K562 (cell line): ENCODE data around the gene NTRK1. TPM values are rescaled to one million over a fixed set of nuclear protein-coding genes. Genes with fewer than 3 reads are reported as not detected.

Source experiments
- BCL6 ChIP-seq: fragments of 250-450 bp; sonication (Bioruptor Pico); IDR thresholded peaks from 2 replicates; pipeline ENCODE4 v1.4.0; 2020
- BHLHE40 ChIP-seq: IDR thresholded peaks from 2 replicates; pipeline ENCODE4 v1.6.1; 2011; ENCODE audit warnings: low read length, improper control_type of control experiment
- CAMTA2 ChIP-seq: fragments of 250-450 bp; sonication (Bioruptor Pico); conservative IDR thresholded peaks from 2 replicates; pipeline ENCODE4 v1.5.1; 2022
- CCAR2 ChIP-seq: fragments of 200-400 bp; formaldehyde crosslinking; IDR thresholded peaks from 2 replicates; pipeline ENCODE4 v1.6.1; 2017; ENCODE audit warnings: mild to moderate bottlenecking, low read depth, low read length
- HNRNPUL1 ChIP-seq: fragments of 200-400 bp; formaldehyde crosslinking; IDR thresholded peaks from 2 replicates; pipeline ENCODE4 v1.6.1; 2017; ENCODE audit warnings: low read length
- JUNB ChIP-seq: fragments of 450-650 bp; formaldehyde crosslinking; conservative IDR thresholded peaks from 2 replicates; pipeline ENCODE4 v1.4.0; 2020; ENCODE audit warnings: mild to moderate bottlenecking
- KDM5B ChIP-seq: fragments of 200-600 bp; sonication (generic); IDR thresholded peaks from 2 replicates; pipeline ENCODE4 v1.6.1; 2012; ENCODE audit warnings: low read depth, mild to moderate bottlenecking, moderate library complexity, low read length, control low read depth, inconsistent platforms; ENCODE audit not compliant: insufficient replicate concordance
- MAFF ChIP-seq: IDR thresholded peaks from 2 replicates; pipeline ENCODE4 v1.6.1; 2012; ENCODE audit warnings: low read length, improper control_type of control experiment
- NCOR1 ChIP-seq: fragments of 450-650 bp; IDR thresholded peaks from 2 replicates; pipeline ENCODE4 v1.6.1; 2016; ENCODE audit warnings: mild to moderate bottlenecking, moderate library complexity
- NR2C1 ChIP-seq, 2 experiments: fragments of 450-650 bp; IDR thresholded peaks; 2 replicates each; pipeline ENCODE4 v1.6.1; 2017; ENCODE audit warnings: mild to moderate bottlenecking in 2 of 2, antibody characterized with exemption in 1 of 2, inconsistent platforms in 1 of 2, missing compliant biosample characterization in 1 of 2, missing genetic modification characterization in 1 of 2
- OTX1 ChIP-seq: fragments of 450-650 bp; formaldehyde crosslinking; IDR thresholded peaks from 2 replicates; pipeline ENCODE4 v1.4.0; 2022; ENCODE audit warnings: mild to moderate bottlenecking
- POU5F1 ChIP-seq: fragments of 150-350 bp; IDR thresholded peaks from 2 replicates; pipeline ENCODE4 v1.6.1; 2014; ENCODE audit warnings: borderline replicate concordance, low read length, low read depth, mild to moderate bottlenecking; ENCODE audit not compliant: partially characterized antibody
- SAFB ChIP-seq: fragments of 200-400 bp; formaldehyde crosslinking; IDR thresholded peaks from 2 replicates; pipeline ENCODE4 v1.6.1; 2017; ENCODE audit warnings: low read depth, low read length, borderline replicate concordance
- SLC30A9 ChIP-seq: fragments of 250-450 bp; sonication (Bioruptor Pico); IDR thresholded peaks from 2 replicates; pipeline ENCODE4 v1.8.0; 2022; ENCODE audit warnings: mild to moderate bottlenecking, moderate library complexity
- SMAD4 ChIP-seq: fragments of 250-450 bp; sonication (Bioruptor Pico); conservative IDR thresholded peaks from 2 replicates; pipeline ENCODE4 v1.8.0; 2021; ENCODE audit warnings: inconsistent platforms, mild to moderate bottlenecking, moderate library complexity
- STAT5B ChIP-seq: fragments of 250-450 bp; sonication (Bioruptor Pico); IDR thresholded peaks from 2 replicates; pipeline ENCODE4 v1.8.0; 2021; ENCODE audit warnings: mild to moderate bottlenecking, inconsistent platforms
- TSC22D4 ChIP-seq: fragments of 450-650 bp; IDR thresholded peaks from 2 replicates; pipeline ENCODE4 v1.6.1; 2016; ENCODE audit warnings: missing genetic modification characterization, missing biosample characterization, control low read depth
- XRCC3 ChIP-seq: fragments of 450-650 bp; IDR thresholded peaks from 2 replicates; pipeline ENCODE4 v1.6.1; 2017; ENCODE audit warnings: mild to moderate bottlenecking, moderate library complexity
- XRCC5 ChIP-seq: fragments of 200-400 bp; formaldehyde crosslinking; IDR thresholded peaks from 2 replicates; pipeline ENCODE4 v1.6.1; 2017; ENCODE audit warnings: low read depth, mild to moderate bottlenecking, low read length
- ZKSCAN8 ChIP-seq: fragments of 200-800 bp; sonication (Bioruptor generic); IDR thresholded peaks from 2 replicates; pipeline ENCODE4 v1.6.1; 2016; ENCODE audit warnings: missing genetic modification characterization, missing compliant biosample characterization
- ZNF184 ChIP-seq: sonication (generic); formaldehyde crosslinking; IDR thresholded peaks from 2 replicates; pipeline ENCODE4 v1.5.0; 2020; ENCODE audit warnings: missing genetic modification reagents
- ZNF695 ChIP-seq: fragments of 450-650 bp; formaldehyde crosslinking; IDR thresholded peaks from 2 replicates; pipeline ENCODE4 v1.4.0; 2020; ENCODE audit warnings: mild to moderate bottlenecking, moderate library complexity
- ZNF76 ChIP-seq: fragments of 250-450 bp; sonication (Bioruptor Pico); IDR thresholded peaks from 2 replicates; pipeline ENCODE4 v1.4.0; 2020; ENCODE audit warnings: mild to moderate bottlenecking, moderate library complexity, borderline replicate concordance
- polyA plus RNA-seq, 8 experiments: library from polyadenylated mRNA; depleted of rRNA in 4 of 8; stranded (reverse) in 5 of 8; unstranded in 3 of 8; fragments of >200 nt; fragmentation: Nextera tagmentation in 2 of 8; fragmentation: Illumina TruSeq in 1 of 8; extraction: Ambion mirVana in 2 of 8; extraction: Trizol in 1 of 8; gene quantifications; 2 replicates each; pipeline versions ENCODE4 v1.2.1 to v1.2.3, GENCODE V29; 2011 to 2014; ENCODE audit warnings: inconsistent platforms in 1 of 8, missing spikeins in 1 of 8
- total RNA-seq, 7 experiments: library from RNA; depleted of rRNA in 6 of 7; stranded (reverse); fragments of >200 nt in 6 of 7; fragmentation: Illumina TruSeq in 2 of 7; extraction: Trizol in 2 of 7; gene quantifications; 2 replicates each; pipeline versions ENCODE4 v1.2.1 to v1.2.3, GENCODE V29; 2011 to 2021; ENCODE audit warnings: low replicate concordance in 1 of 7
- TF ChIP-seq, protein P1 (sequence below): fragments of 450-650 bp; IDR thresholded peaks from 2 replicates; pipeline ENCODE4 v1.6.1; 2016; ENCODE audit warnings: low read depth, mild to moderate bottlenecking, moderate library complexity
- TF ChIP-seq, protein P2 (sequence below): sonication (generic); formaldehyde crosslinking; IDR thresholded peaks from 2 replicates; pipeline ENCODE4 v1.5.0; 2020; ENCODE audit warnings: missing genetic modification reagents
- TF ChIP-seq, protein P3 (sequence below): fragments of 250-450 bp; sonication (Bioruptor Pico); IDR thresholded peaks from 2 replicates; pipeline ENCODE4 v1.4.0; 2020; ENCODE audit warnings: borderline replicate concordance
- TF ChIP-seq, protein P4 (sequence below): fragments of 250-450 bp; sonication (Bioruptor Pico); IDR thresholded peaks from 2 replicates; pipeline ENCODE4 v1.8.0; 2021; ENCODE audit warnings: moderate library complexity, mild to moderate bottlenecking, inconsistent platforms
- TF ChIP-seq, protein P5 (sequence below): fragments of 450-650 bp; formaldehyde crosslinking; IDR thresholded peaks from 2 replicates; pipeline ENCODE4 v1.4.0; 2020; ENCODE audit warnings: mild to moderate bottlenecking, moderate library complexity

NTRK1 gene
- total and polyA plus RNA-seq, 9 of the 15 experiments (the other 6 are each of a cell fraction or from before 2014, with no cell fraction given), result 0.46 to 30.0 (median 7.9) TPM

DNA sequence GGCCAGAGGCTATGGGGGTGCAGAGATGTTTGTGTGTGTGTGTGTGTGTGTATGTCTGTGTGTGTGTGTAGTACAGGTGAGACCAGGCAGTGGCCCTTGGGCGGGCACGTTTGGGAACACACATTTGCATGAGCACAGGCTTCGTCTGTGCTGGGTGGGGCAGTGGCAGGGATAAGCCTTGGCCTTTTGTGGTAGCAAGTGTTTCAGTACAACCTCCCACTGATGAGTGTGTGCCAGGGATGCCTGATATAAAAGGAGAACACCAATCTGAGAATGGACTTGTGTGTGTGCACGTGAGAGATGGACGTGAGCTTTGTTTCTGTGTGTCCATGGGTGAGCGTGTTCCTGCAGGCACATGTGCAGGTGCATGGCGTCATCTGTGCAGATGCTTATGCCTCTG, 3.0 kb downstream of the NTRK1 start (continued):
- TF ChIP-seq, protein P1, sequence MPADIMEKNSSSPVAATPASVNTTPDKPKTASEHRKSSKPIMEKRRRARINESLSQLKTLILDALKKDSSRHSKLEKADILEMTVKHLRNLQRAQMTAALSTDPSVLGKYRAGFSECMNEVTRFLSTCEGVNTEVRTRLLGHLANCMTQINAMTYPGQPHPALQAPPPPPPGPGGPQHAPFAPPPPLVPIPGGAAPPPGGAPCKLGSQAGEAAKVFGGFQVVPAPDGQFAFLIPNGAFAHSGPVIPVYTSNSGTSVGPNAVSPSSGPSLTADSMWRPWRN, result no peak
- TF ChIP-seq KDM5B (no peak), NR2C1 (IDR thresholded peaks at IDR 0.05) (no peak), NR2C1 (tag; IDR thresholded peaks at IDR 0.05) (no peak), OTX1 (CRISPR knock-in tag) (0 out of 2 replicates have a peak, but pooled peaks have one; percentile 0), CAMTA2 (CRISPR knock-in tag) (no peak), ZNF76 (CRISPR knock-in tag) (no peak), TSC22D4 (tag) (0 out of 2 replicates have a peak, but pooled peaks have one; percentile 0), XRCC5 (no peak), MAFF (no peak), HNRNPUL1 (no peak), NCOR1 (no peak), CCAR2 (no peak), ZKSCAN8 (no peak), BCL6 (CRISPR knock-in tag) (no peak), SMAD4 (CRISPR knock-in tag) (no peak), ZNF184 (CRISPR knock-in tag) (no peak), XRCC3 (no peak), SLC30A9 (CRISPR knock-in tag) (no peak), ZNF695 (CRISPR knock-in tag) (0 out of 2 replicates have a peak, but pooled peaks have one; percentile 47), POU5F1 (no peak), JUNB (CRISPR knock-in tag) (no peak), BHLHE40 (peak; percentile 65), SAFB (no peak), STAT5B (CRISPR knock-in tag) (no peak)
- TF ChIP-seq, protein P2, sequence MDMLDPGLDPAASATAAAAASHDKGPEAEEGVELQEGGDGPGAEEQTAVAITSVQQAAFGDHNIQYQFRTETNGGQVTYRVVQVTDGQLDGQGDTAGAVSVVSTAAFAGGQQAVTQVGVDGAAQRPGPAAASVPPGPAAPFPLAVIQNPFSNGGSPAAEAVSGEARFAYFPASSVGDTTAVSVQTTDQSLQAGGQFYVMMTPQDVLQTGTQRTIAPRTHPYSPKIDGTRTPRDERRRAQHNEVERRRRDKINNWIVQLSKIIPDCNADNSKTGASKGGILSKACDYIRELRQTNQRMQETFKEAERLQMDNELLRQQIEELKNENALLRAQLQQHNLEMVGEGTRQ (CRISPR knock-in tag), result no peak
- TF ChIP-seq, protein P3, sequence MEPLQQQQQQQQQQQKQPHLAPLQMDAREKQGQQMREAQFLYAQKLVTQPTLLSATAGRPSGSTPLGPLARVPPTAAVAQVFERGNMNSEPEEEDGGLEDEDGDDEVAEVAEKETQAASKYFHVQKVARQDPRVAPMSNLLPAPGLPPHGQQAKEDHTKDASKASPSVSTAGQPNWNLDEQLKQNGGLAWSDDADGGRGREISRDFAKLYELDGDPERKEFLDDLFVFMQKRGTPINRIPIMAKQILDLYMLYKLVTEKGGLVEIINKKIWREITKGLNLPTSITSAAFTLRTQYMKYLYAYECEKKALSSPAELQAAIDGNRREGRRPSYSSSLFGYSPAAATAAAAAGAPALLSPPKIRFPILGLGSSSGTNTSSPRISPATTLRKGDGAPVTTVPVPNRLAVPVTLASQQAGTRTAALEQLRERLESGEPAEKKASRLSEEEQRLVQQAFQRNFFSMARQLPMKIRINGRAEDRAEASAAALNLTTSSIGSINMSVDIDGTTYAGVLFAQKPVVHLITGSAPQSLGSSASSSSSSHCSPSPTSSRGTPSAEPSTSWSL (CRISPR knock-in tag), result 0 out of 2 replicates have a peak, but pooled peaks have one; percentile 58
- TF ChIP-seq, protein P4, sequence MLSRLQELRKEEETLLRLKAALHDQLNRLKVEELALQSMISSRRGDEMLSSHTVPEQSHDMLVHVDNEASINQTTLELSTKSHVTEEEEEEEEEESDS (CRISPR knock-in tag), result no peak
- TF ChIP-seq, protein P5, sequence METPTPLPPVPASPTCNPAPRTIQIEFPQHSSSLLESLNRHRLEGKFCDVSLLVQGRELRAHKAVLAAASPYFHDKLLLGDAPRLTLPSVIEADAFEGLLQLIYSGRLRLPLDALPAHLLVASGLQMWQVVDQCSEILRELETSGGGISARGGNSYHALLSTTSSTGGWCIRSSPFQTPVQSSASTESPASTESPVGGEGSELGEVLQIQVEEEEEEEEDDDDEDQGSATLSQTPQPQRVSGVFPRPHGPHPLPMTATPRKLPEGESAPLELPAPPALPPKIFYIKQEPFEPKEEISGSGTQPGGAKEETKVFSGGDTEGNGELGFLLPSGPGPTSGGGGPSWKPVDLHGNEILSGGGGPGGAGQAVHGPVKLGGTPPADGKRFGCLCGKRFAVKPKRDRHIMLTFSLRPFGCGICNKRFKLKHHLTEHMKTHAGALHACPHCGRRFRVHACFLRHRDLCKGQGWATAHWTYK (CRISPR knock-in tag), result 0 out of 2 replicates have a peak, but pooled peaks have one; percentile 1
